HCT116 (cell line): ENCODE data around the gene SMIM8. TPM values are rescaled to one million over a fixed set of nuclear protein-coding genes. Genes with fewer than 3 reads are reported as not detected.

Source experiments
- ATAC-seq: fragments of 200-7000 bp; cut with Tn5 transposase; 2 replicates; pipeline ENCODE4 v1.9.1; 2020; ENCODE audit warnings: mild to moderate bottlenecking, moderate library complexity
- BruUV-seq: library from RNA; stranded (reverse); fragments of 400-500 nt; replicated peaks from 2 replicates; lab custom pipeline; 2021; lab: Mats Ljungman, UMichigan
- CTCF ChIA-PET: fragments of 300-600 bp; sonication (Branson Sonifier 250); formaldehyde crosslinking; loops from one replicate; lab custom pipeline; 2021; ENCODE audit warnings: antibody characterized with exemption; lab: Charles Lee
- POLR2A ChIA-PET: fragments of 300-600, 350-600 bp; sonication (Branson Sonifier 250); formaldehyde crosslinking; loops from one replicate; lab custom pipeline; 2021; ENCODE audit warnings: antibody characterized with exemption; lab: Charles Lee
- RAD21 ChIA-PET, 2 experiments: fragments of 300-600 bp; sonication (Branson Sonifier 250); formaldehyde crosslinking; loops; one replicate each; lab custom pipeline; 2023; ENCODE audit warnings: low total read pairs in 2 of 2; ENCODE audit not compliant: uncharacterized antibody in 2 of 2, unreplicated experiment in 2 of 2, low non-redundant PET in 1 of 2; lab: Charles Lee
- DNase-seq: peaks from one replicate; pipeline ENCODE4 v3.0.0-alpha.2; 2010; ENCODE audit warnings: low read depth, low spot score
- H2AFZ ChIP-seq: fragments of 200-600 bp; shearing (Covaris generic), sonication (generic); 2 replicates; pipeline ENCODE4 v1.6.1; 2017; ENCODE audit warnings: low read depth, mixed run types, mixed read lengths, antibody characterized with exemption, low read length; ENCODE audit not compliant: poor library complexity, severe bottlenecking
- H3K27ac ChIP-seq: 2 replicates; pipeline ENCODE4 v1.5.1; 2012; ENCODE audit warnings: low read depth, low read length
- H3K27me3 ChIP-seq: fragments of 200-600 bp; sonication (generic); 2 replicates; pipeline ENCODE4 v1.6.1; 2016; ENCODE audit warnings: mixed run types, low read length, mixed read lengths; ENCODE audit not compliant: insufficient read depth
- H3K36me3 ChIP-seq, 2 experiments: fragments of 200-500 bp in 1 of 2; fragments of 200-600 bp in 1 of 2; sonication (Bioruptor generic) in 1 of 2; sonication (generic) in 1 of 2; 2 replicates each; pipeline versions ENCODE4 v1.5.1 to v1.6.1; 2014 to 2016; ENCODE audit warnings: low read length in 2 of 2, inconsistent platforms in 1 of 2, mixed read lengths in 1 of 2, mixed run types in 1 of 2; ENCODE audit not compliant: insufficient read depth in 2 of 2, control insufficient read depth in 1 of 2
- H3K4me1 ChIP-seq, 2 experiments: fragments of 200-600 bp in 1 of 2; sonication (generic) in 1 of 2; 2 replicates each; pipeline versions ENCODE4 v1.5.1 to v1.6.1; 2012 to 2017; ENCODE audit warnings: low read length in 2 of 2, inconsistent platforms in 1 of 2, mild to moderate bottlenecking in 1 of 2, mixed read lengths in 1 of 2, mixed run types in 1 of 2, moderate library complexity in 1 of 2; ENCODE audit not compliant: insufficient read depth in 2 of 2, control insufficient read depth in 1 of 2
- H3K4me2 ChIP-seq: fragments of 200-600 bp; sonication (generic); 2 replicates; pipeline ENCODE4 v1.6.1; 2017; ENCODE audit warnings: mixed run types, low read length, mixed read lengths
- H3K4me3 ChIP-seq, 2 experiments: fragments of 200-600 bp in 1 of 2; sonication (generic) in 1 of 2; replicated peaks in 1 of 2; 2 replicates each; pipeline ENCODE4 v1.5.1; 2011 to 2016; ENCODE audit warnings: low read length in 2 of 2, control low read depth in 1 of 2, low read depth in 1 of 2, mild to moderate bottlenecking in 1 of 2, mixed read lengths in 1 of 2, mixed run types in 1 of 2
- H3K79me2 ChIP-seq: fragments of 200-600 bp; sonication (generic); 2 replicates; pipeline ENCODE4 v1.6.1; 2017; ENCODE audit warnings: mild to moderate bottlenecking, mixed run types, low read length, moderate library complexity, mixed read lengths; ENCODE audit not compliant: insufficient read depth
- H3K9ac ChIP-seq: fragments of 200-600 bp; sonication (generic); 2 replicates; pipeline ENCODE4 v1.6.1; 2016; ENCODE audit warnings: low read length, mixed read lengths
- H3K9me2 ChIP-seq: fragments of 200-600 bp; sonication (generic), shearing (Covaris generic); 2 replicates; pipeline ENCODE4 v1.6.1; 2017; ENCODE audit warnings: mixed run types, mild to moderate bottlenecking, moderate library complexity; ENCODE audit not compliant: insufficient read depth
- H3K9me3 ChIP-seq, 2 experiments: fragments of 200-500 bp in 1 of 2; fragments of 200-600 bp in 1 of 2; sonication (Bioruptor generic) in 1 of 2; sonication (generic) in 1 of 2; 2 replicates each; pipeline ENCODE4 v1.6.1; 2014 to 2017; ENCODE audit warnings: low read length in 2 of 2, mixed read lengths in 2 of 2, inconsistent platforms in 1 of 2, low read depth in 1 of 2, mild to moderate bottlenecking in 1 of 2, mixed run types in 1 of 2, moderate library complexity in 1 of 2; ENCODE audit not compliant: control insufficient read depth in 1 of 2, insufficient read depth in 1 of 2
- H4K20me1 ChIP-seq: fragments of 200-600 bp; sonication (generic), shearing (Covaris generic); 2 replicates; pipeline ENCODE4 v1.6.1; 2017; ENCODE audit warnings: mixed run types, mild to moderate bottlenecking, moderate library complexity; ENCODE audit not compliant: insufficient read depth
- CEBPB ChIP-seq: IDR thresholded peaks from 2 replicates; pipeline ENCODE4 v1.6.1; 2012; ENCODE audit warnings: low read depth
- FOSL1 ChIP-seq: IDR thresholded peaks from 2 replicates; pipeline ENCODE4 v1.6.1; 2012; ENCODE audit warnings: low read depth
- POLR2AphosphoS5 ChIP-seq: IDR thresholded peaks from 2 replicates; pipeline ENCODE4 v1.6.1; 2011; ENCODE audit warnings: mild to moderate bottlenecking, low read depth, low read length, moderate library complexity
- REST ChIP-seq: IDR thresholded peaks from 2 replicates; pipeline ENCODE4 v1.6.1; 2012; ENCODE audit warnings: low read depth
- SRF ChIP-seq: IDR thresholded peaks from 2 replicates; pipeline ENCODE4 v1.6.1; 2012; ENCODE audit warnings: low read depth
- intact Hi-C: fragments of 100-400 bp; cut with micrococcal nuclease; formaldehyde crosslinking; loops from 2 replicates; pipeline ENCODE4 v1.10.0; 2022
- total RNA-seq: library from RNA; stranded (reverse); gene quantifications from one replicate; pipeline ENCODE4 v1.2.1, GENCODE V29; 2021; ENCODE audit not compliant: unreplicated experiment

SMIM8 gene
- total RNA-seq, 1 experiment from 2014 or later: 8.0 TPM

- no peak for ATAC-seq
- POLR2A ChIA-PET: no interaction called here
- no peak overlapping the region for H3K4me2 ChIP-seq
- intact Hi-C loops: no loop called here
- H3K9ac ChIP-seq: no peak overlapping the region
- no peaks in the 10 kb centered on the region for H3K79me2 ChIP-seq
- H3K9me3 ChIP-seq: no peaks in the 10 kb centered on the region
- no peak overlapping the region for H3K27ac ChIP-seq
- DNase-seq: no peak
- no peak for TF ChIP-seq SRF
- H3K4me3 ChIP-seq: no peak overlapping the region
- no peak overlapping the region for H2AFZ ChIP-seq
- CTCF ChIA-PET: no interaction called here
- no peaks in the 10 kb centered on the region for H4K20me1 ChIP-seq
- no peaks in the 10 kb centered on the region for H3K36me3 ChIP-seq
- H3K4me1 ChIP-seq: no peaks in the 10 kb centered on the region
- BruUV-seq: no TSS peak
- RAD21 ChIA-PET: no interaction called here
- H3K9me2 ChIP-seq: no peaks in the 10 kb centered on the region
- no peaks in the 10 kb centered on the region for H3K27me3 ChIP-seq
These were observed 33.8 kb downstream of the SMIM8 start for GRCh38 chr6:87356181-87356580.

GRCh38 chr6:87357479-87358196, 35.2 kb downstream of the SMIM8 start:
- no peaks in the 10 kb centered on the region for H3K9me3 ChIP-seq
- ChIA-PET POLR2A (no interaction called here), RAD21 (no interaction called here)

More at GRCh38 chr6:87357479-87358196, 35.2 kb downstream of the SMIM8 start:
- Histone ChIP-seq H4K20me1 (no peaks in the 10 kb centered on the region), H3K36me3 (no peaks in the 10 kb centered on the region), H3K4me3 (no peak overlapping the region), H3K79me2 (no peaks in the 10 kb centered on the region), H3K9ac (no peak overlapping the region), H3K4me1 (no peaks in the 10 kb centered on the region), H3K27ac (no peak overlapping the region), H3K9me2 (no peaks in the 10 kb centered on the region), H2AFZ (no peak overlapping the region)
- CTCF ChIA-PET: no interaction called here
- no TSS peak for BruUV-seq
- ATAC-seq: no peak
- no peak for DNase-seq
- intact Hi-C loops: no loop called here
- TF ChIP-seq SRF (no peak), POLR2AphosphoS5 (no peak), FOSL1 (no peak), CEBPB (no peak), REST (no peak)
- TF ChIP-seq, all 23 proteins: peak for 0
- H3K27me3 ChIP-seq: no peaks in the 10 kb centered on the region
- no peak overlapping the region for H3K4me2 ChIP-seq
